Measurements from ENCODE around the gene THEMIS2. TPM values are rescaled to one million over a fixed set of nuclear protein-coding genes. Genes with fewer than 3 reads are reported as not detected.

The THEMIS2 gene
- total RNA-seq, 1 donor from 2014 or later: 21.9 TPM

DNA sequence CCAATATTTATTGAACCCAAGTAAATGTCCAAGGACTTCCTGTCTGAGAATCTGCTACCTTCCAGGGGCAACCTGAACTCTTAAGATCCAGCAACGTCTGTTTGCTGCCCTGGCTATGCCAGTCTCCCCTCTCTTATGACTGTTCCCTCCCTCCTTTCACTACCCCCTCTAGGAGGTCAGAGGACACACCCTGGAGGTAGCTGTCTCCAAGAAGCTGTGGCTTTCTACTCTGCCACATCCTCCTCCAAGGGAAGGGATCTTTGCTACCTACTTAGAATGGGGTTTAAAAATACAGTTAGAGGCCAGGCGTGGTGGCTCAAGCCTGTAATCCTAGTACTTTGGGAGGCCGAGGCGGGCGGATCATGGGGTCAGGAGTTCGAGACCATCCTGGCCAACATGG is 58.8 kb downstream of the THEMIS2 start:
- Histone ChIP-seq H3K27me3 (no peaks in the 10 kb centered on the region), H3K9me3 (no peaks in the 10 kb centered on the region), H3K4me3 (no peak overlapping the region), H3K27ac (no peak overlapping the region), H3K36me3 (no peaks in the 10 kb centered on the region), H3K4me1 (peaks cover 7% of the 10 kb centered on the region)
- TF ChIP-seq, protein P1, sequence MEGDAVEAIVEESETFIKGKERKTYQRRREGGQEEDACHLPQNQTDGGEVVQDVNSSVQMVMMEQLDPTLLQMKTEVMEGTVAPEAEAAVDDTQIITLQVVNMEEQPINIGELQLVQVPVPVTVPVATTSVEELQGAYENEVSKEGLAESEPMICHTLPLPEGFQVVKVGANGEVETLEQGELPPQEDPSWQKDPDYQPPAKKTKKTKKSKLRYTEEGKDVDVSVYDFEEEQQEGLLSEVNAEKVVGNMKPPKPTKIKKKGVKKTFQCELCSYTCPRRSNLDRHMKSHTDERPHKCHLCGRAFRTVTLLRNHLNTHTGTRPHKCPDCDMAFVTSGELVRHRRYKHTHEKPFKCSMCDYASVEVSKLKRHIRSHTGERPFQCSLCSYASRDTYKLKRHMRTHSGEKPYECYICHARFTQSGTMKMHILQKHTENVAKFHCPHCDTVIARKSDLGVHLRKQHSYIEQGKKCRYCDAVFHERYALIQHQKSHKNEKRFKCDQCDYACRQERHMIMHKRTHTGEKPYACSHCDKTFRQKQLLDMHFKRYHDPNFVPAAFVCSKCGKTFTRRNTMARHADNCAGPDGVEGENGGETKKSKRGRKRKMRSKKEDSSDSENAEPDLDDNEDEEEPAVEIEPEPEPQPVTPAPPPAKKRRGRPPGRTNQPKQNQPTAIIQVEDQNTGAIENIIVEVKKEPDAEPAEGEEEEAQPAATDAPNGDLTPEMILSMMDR (IDR thresholded peaks at IDR 0.05): no peak
- TF ChIP-seq POLR2A (IDR thresholded peaks at IDR 0.05) (no peak), POLR2AphosphoS5 (IDR thresholded peaks at IDR 0.05; ENCODE audit: insufficient read depth in 1 of 2, low read depth in 1 of 2) (no peak)
- DNase-seq (ENCODE audit: extremely low spot score in 2 of 2): no peak
- intact Hi-C loops (cut with DNase I): no loop called here

DNA sequence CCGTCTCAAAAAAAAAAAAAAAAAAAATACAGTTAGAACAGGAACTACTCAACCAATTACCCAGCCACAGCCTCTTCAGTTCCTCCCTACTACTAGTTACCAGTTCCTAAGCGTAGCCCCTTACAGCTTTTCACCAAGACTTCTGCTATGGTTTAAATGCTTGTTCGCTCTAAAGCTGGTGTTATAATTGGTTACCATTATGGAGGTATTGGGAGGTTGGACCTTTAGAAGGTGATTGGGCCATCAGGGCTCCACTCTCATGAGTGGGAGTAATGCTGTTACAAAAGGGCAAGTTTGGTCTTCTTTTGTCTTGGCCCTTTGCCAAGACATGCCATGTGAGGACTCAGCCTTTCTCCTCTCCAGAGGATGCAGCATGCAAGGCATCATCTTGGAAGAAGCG is 59.4 kb downstream of the THEMIS2 start:
- Histone ChIP-seq H3K27me3 (no peaks in the 10 kb centered on the region), H3K36me3 (no peaks in the 10 kb centered on the region), H3K27ac (no peak overlapping the region), H3K4me1 (peaks cover 7% of the 10 kb centered on the region), H3K9me3 (no peaks in the 10 kb centered on the region), H3K4me3 (no peak overlapping the region)
- TF ChIP-seq, protein P1 (IDR thresholded peaks at IDR 0.05): no peak
- no peak for TF ChIP-seq POLR2A (IDR thresholded peaks at IDR 0.05)
- no peak for TF ChIP-seq POLR2AphosphoS5 (IDR thresholded peaks at IDR 0.05; ENCODE audit: insufficient read depth in 1 of 2, low read depth in 1 of 2)
- intact Hi-C loops (cut with DNase I): no loop called here
- DNase-seq (ENCODE audit: extremely low spot score in 2 of 2): no peak

DNA sequence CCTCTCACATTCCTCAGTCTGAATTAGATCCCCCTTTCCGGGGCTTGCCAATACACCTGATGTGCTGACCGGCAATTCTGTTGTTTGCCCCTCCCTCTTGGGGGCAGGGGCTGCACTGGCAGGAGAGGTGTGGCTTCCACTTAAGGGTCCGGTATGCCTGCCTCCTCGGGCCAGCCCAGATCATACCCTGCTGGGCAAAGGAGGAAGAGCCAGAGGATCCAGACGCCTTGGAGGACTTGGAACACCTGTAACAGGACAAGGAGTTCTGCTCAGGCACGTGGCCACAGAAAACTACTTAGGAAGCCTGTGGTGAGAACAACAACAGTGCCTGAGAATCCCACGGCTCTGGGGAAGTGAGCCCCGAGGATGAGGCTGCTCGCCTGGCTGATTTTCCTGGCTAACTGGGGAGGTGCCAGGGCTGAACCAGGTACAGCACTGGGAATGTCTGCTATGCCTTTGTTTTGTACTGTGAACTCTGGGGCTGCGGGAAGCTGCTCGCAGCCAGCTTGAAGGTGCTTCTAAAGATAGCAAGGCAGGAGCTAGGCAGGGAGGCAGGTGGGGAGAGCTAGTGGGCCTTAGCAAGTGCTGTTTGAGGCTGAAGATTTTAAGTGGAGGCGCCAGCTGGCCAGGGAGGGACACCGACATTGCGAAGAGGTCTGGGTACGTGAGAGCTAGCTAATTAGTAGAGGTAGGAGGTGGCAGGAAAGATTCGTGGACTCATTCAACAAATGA is 62.6 kb downstream of the THEMIS2 start, which contains the start of gene SMPDL3B:
Gene SMPDL3B (plus strand): TSS at position 183 of the 732 bp plus-strand sequence. CDS start 184 bp downstream, at position 367.
- Histone ChIP-seq H3K36me3 (no peaks in the 10 kb centered on the region), H3K9me3 (no peaks in the 10 kb centered on the region), H3K27ac (no peak within 1 kb of the TSS), H3K4me3 (no peak within 1 kb of the TSS), H3K27me3 (no peaks in the 10 kb centered on the region), H3K4me1 (peaks cover 7% of the 10 kb centered on the region)
- DNase-seq (ENCODE audit: extremely low spot score in 2 of 2): no peak
- intact Hi-C loops (cut with DNase I): no loop called here
- no peak for TF ChIP-seq POLR2A (IDR thresholded peaks at IDR 0.05)
- TF ChIP-seq, protein P1 (IDR thresholded peaks at IDR 0.05): no peak
- no peak for TF ChIP-seq POLR2AphosphoS5 (IDR thresholded peaks at IDR 0.05; ENCODE audit: insufficient read depth in 1 of 2, low read depth in 1 of 2)

DNA sequence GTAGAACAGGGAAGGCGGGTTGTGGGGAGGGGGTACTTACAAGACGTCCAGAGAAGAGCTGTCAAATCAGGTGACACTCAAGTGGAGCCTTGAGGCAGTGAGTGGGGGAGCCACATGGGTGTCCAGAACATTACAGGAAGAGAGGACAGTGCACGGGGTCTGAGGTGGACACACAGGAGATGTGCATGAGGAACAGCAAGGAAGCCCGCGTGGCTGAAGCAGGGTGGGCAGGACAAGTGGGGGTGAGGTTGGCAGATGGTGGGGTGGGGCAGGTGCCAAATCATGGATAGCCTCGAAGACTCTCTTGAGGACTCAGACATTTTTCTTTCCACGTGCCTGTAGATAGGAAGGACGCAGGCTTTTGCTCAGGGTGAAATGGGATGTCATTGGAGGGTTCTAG is 63.4 kb downstream of the THEMIS2 start:
- H3K27ac ChIP-seq: no peak overlapping the region
- DNase-seq (ENCODE audit: extremely low spot score in 2 of 2): no peak
- H3K4me1 ChIP-seq: peaks cover 7% of the 10 kb centered on the region
- no peak overlapping the region for H3K4me3 ChIP-seq
- no peaks in the 10 kb centered on the region for H3K36me3 ChIP-seq
- TF ChIP-seq, protein P1 (IDR thresholded peaks at IDR 0.05): no peak
- TF ChIP-seq POLR2A (IDR thresholded peaks at IDR 0.05): no peak
- TF ChIP-seq POLR2AphosphoS5 (IDR thresholded peaks at IDR 0.05; ENCODE audit: insufficient read depth in 1 of 2, low read depth in 1 of 2): no peak
- H3K27me3 ChIP-seq: no peaks in the 10 kb centered on the region
- intact Hi-C loops (cut with DNase I): no loop called here
- H3K9me3 ChIP-seq: no peaks in the 10 kb centered on the region

Small RNAs within 50 kb of the gene (small RNA-seq; reads per million reads assigned to genes)
- gene RNU6-1245P: not detected
- gene SCARNA1: 43.6 reads per million, percentile 96 among the genes with 10 or more reads in this experiment

Other genes starting within 250 kb of the THEMIS2 start
- gene FGR, start 237.4 kb upstream of the THEMIS2 start, total RNA-seq: 18.4 TPM
- gene IFI6, start 200.4 kb upstream of the THEMIS2 start, total RNA-seq: 28.2 TPM
- gene FAM76A, start 146.6 kb upstream of the THEMIS2 start, total RNA-seq: 16.7 TPM
- gene STX12, start 99.3 kb upstream of the THEMIS2 start, total RNA-seq: 34.6 TPM
- gene PPP1R8, start 41.8 kb upstream of the THEMIS2 start, total RNA-seq: 33.4 TPM
- gene RPA2, start 42.0 kb downstream of the THEMIS2 start, total RNA-seq: 10.8 TPM
- gene SMPDL3B, start 62.5 kb downstream of the THEMIS2 start, total RNA-seq: 2.0 TPM
- gene XKR8, start 87.4 kb downstream of the THEMIS2 start, total RNA-seq: 7.4 TPM
- 16.0 TPM for gene EYA3, start 216.1 kb downstream of the THEMIS2 start, total RNA-seq

Data from vagina (tissue), 2 donors.